GM12873 (cell line): ENCODE results near the gene RFNG.

ENCODE experiments used
- TF ChIP-seq, protein P1 (sequence below): IDR thresholded peaks from 2 replicates; pipeline ENCODE4 v1.5.1; 2012; ENCODE audit warnings: low read depth, mild to moderate bottlenecking, moderate library complexity, low read length, control low read depth; ENCODE audit not compliant: insufficient read depth; ENCODE audit errors: missing control alignments

RFNG gene

GRCh38 chr17:82082456-82082855 is 30.8 kb upstream of the RFNG start:
- TF ChIP-seq, protein P1, sequence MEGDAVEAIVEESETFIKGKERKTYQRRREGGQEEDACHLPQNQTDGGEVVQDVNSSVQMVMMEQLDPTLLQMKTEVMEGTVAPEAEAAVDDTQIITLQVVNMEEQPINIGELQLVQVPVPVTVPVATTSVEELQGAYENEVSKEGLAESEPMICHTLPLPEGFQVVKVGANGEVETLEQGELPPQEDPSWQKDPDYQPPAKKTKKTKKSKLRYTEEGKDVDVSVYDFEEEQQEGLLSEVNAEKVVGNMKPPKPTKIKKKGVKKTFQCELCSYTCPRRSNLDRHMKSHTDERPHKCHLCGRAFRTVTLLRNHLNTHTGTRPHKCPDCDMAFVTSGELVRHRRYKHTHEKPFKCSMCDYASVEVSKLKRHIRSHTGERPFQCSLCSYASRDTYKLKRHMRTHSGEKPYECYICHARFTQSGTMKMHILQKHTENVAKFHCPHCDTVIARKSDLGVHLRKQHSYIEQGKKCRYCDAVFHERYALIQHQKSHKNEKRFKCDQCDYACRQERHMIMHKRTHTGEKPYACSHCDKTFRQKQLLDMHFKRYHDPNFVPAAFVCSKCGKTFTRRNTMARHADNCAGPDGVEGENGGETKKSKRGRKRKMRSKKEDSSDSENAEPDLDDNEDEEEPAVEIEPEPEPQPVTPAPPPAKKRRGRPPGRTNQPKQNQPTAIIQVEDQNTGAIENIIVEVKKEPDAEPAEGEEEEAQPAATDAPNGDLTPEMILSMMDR, result no peak

DNA sequence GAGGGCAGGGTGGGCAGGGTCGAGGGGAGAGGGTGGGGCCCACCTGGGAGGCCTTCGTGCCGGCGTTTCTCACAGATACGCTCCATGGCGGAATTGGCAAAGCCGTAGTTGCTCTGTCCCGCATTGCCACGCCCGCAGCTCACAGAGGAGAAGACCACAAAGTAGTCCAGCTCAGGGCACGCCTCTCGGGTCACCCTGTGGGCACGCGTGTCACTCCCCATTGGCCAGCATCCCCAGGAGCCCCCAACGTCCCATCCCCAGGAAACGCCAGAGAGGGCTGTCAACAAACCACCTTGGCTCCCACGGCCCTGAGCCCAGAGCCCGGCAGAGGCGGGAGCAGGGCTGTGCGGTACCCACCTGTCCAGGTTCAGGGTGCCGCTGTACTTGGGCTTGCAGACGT is 30.4 kb upstream of the RFNG start:
- TF ChIP-seq, protein P1, result no peak

DNA sequence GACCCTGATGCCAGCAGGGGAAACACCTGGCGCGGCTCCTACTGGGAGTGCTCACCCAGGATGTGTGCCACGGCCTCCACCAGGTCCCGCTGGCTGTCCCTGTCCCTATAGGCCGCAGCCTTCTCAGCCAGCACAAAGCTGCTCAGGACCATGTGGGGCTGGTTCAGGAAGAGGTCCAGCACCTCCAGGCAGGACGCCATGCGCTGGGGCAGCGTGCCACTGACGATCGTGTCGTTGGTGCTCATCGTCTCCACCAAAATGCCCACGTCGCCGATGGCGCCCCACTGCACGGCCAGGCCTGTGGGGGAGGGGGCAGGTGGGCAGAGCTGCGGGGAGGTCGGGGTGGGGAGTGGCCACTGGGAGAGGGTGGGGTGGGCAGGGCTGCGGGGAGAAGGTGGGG is 29.9 kb upstream of the RFNG start:
- TF ChIP-seq, protein P1, result no peak

DNA sequence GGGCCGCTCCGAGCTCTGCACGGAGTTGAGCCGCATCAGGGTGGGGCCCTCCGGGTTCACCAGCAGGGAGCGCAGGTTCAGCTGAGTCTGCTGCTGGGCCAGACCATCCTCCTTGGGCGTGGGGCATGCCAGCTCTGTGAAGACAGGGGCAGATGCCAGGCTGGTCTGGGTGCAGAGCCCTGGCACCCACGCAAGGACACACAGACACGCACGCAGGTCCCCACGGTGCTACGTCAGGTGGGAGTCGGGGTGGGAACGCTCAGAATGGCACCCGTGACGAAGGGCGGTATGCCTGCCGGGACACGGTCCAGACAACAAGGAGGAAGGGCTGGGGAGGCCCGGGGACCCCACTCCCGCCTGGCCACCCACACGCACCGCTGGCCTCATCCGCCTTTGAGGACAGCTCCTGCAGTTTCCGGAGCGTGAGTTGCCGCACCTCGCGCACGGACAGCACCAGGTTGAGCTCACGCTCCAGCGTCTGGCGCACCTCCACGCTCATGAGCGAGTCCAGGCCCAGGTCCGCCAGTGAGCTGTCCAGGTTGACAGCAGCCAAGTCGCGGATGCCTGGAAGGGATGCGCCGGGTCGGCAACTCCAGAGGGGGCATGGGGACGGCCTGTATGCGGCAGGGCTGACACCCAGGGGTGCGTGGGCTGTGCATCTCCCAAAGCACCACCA is 29.3 kb upstream of the RFNG start:
- TF ChIP-seq, protein P1, result no peak

DNA sequence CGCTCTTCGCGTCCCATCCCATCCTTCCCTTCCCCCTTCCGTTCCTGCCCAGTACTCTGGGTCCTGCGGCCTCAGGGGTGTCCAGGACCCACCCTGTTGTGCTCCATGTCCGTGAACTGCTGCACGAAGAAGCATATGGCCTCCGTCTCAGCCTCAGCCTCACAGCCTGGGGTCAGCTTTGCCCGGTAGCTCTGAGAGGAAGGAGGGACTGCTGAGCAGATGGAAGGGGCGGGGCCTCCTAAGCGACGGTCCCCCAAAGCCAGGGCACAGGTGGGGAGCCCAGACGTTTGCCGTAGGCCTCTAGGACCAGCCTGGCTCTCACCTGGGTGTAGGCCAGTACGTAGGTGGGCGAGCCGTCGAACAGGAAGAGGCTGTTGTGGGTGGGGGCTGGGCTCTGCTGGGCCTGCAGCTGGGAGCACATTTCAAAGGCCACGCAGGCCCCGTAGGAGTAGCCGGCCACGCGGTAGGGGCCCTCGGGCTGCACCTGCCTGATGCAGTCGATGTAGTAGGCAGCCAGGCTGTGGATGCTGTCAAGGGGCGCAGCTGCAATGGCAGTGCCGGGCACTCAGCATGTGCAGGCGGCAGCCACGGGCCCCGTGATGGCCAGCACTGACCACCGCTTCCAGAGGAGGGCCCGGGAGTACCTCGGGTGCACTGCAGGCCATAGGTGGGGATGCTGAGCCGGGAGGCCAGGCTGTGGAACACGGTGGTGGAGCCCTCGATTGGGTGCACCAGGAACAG is 28.6 kb upstream of the RFNG start:
- TF ChIP-seq, protein P1, result no peak

GRCh38 chr17:82079001-82079677 is 27.5 kb upstream of the RFNG start:
- TF ChIP-seq, protein P1, result no peak

GRCh38 chr17:82078433-82078832 is 26.8 kb upstream of the RFNG start:
- TF ChIP-seq, protein P1, result no peak
